GM06990 (cell line): ENCODE data around the gene TMEM161A.
A peak's percentile ranks its signal among the peaks of the same experiment; 100 is the strongest.
"Not testable (repeated sequence)": the region's sequence is repeated elsewhere in the genome, so short reads cannot be mapped to it uniquely, and the experiment has no call there.

Experiments used
- DNase-seq: peaks from one replicate; pipeline ENCODE4 v3.0.0-alpha.2; 2011; ENCODE audit not compliant: insufficient read length; ENCODE audit errors: extremely low read depth
- H3K27me3 ChIP-seq: replicated peaks from 2 replicates; pipeline ENCODE4 v1.6.0; 2011; ENCODE audit warnings: low read length; ENCODE audit not compliant: control insufficient read depth, insufficient read depth
- H3K36me3 ChIP-seq: 2 replicates; pipeline ENCODE4 v1.5.1; 2011; ENCODE audit warnings: low read length; ENCODE audit not compliant: control insufficient read depth, insufficient read depth
- H3K4me3 ChIP-seq: replicated peaks from 2 replicates; pipeline ENCODE4 v1.5.1; 2011; ENCODE audit warnings: low read depth, mild to moderate bottlenecking, control low read depth, low read length
- CTCF ChIP-seq: IDR thresholded peaks from 2 replicates; pipeline ENCODE4 v1.5.1; 2011; ENCODE audit warnings: low read length, control low read depth, mild to moderate bottlenecking, inconsistent platforms; ENCODE audit not compliant: insufficient read depth, poor library complexity, severe bottlenecking

The TMEM161A gene

GRCh38 chr19:19111967-19112580 lies 26.2 kb downstream of the TMEM161A start:
- no peak for DNase-seq
- Histone ChIP-seq H3K36me3 (peaks cover 5% of the 10 kb centered on the region), H3K27me3 (no peaks in the 10 kb centered on the region), H3K4me3 (no peak overlapping the region)
- no peak for TF ChIP-seq CTCF

- H3K4me3 ChIP-seq, result no peak overlapping the region
These were observed 27.0 kb downstream of the TMEM161A start for GRCh38 chr19:19111136-19111835.

GRCh38 chr19:19110410-19111135 lies 27.7 kb downstream of the TMEM161A start:
- no peak overlapping the region for H3K4me3 ChIP-seq
- H3K36me3 ChIP-seq, result peaks cover 5% of the 10 kb centered on the region
- H3K27me3 ChIP-seq, result no peaks in the 10 kb centered on the region
- DNase-seq, result peak; percentile 44
- TF ChIP-seq CTCF, result peak; percentile 17

More at GRCh38 chr19:19111136-19111835, 27.0 kb downstream of the TMEM161A start:
- Histone ChIP-seq H3K36me3 (peaks cover 5% of the 10 kb centered on the region), H3K27me3 (no peaks in the 10 kb centered on the region)
- no peak for TF ChIP-seq CTCF
- DNase-seq, result no peak

GRCh38 chr19:19109601-19110000 lies 28.7 kb downstream of the TMEM161A start:
- H3K27me3 ChIP-seq, result no peaks in the 10 kb centered on the region
- H3K36me3 ChIP-seq, result peaks cover 5% of the 10 kb centered on the region
- TF ChIP-seq CTCF, result no peak
- no peak overlapping the region for H3K4me3 ChIP-seq
- no peak for DNase-seq

GRCh38 chr19:19107654-19108053 lies 30.6 kb downstream of the TMEM161A start:
- H3K4me3 ChIP-seq, result no peak overlapping the region
- H3K27me3 ChIP-seq, result no peaks in the 10 kb centered on the region
- no peak for DNase-seq
- no peak for TF ChIP-seq CTCF
- peaks cover 5% of the 10 kb centered on the region for H3K36me3 ChIP-seq

GRCh38 chr19:19106938-19107337 lies 31.3 kb downstream of the TMEM161A start:
- H3K4me3 ChIP-seq, DNase-seq, H3K27me3 ChIP-seq, H3K36me3 ChIP-seq: not testable (repeated sequence)
